HFFc6 (cell line): Measurements from ENCODE around the gene USP6NL. TPM values are rescaled to one million over a fixed set of nuclear protein-coding genes. Genes with fewer than 3 reads are reported as not detected.
A peak's percentile ranks its signal among the peaks of the same experiment; 100 is the strongest.

Experiments
- DNase-seq: peaks from one replicate; pipeline ENCODE4 v3.0.0-alpha.2; 2018
- H3K27ac Mint-ChIP-seq: 2 replicates; pipeline ENCODE4 v1.8.0; 2020; ENCODE audit warnings: mild to moderate bottlenecking, mixed read lengths
- H3K27me3 Mint-ChIP-seq: 2 replicates; pipeline ENCODE4 v1.8.0; 2021; ENCODE audit warnings: mild to moderate bottlenecking, moderate library complexity, mixed read lengths; ENCODE audit not compliant: insufficient read depth
- H3K36me3 Mint-ChIP-seq: 2 replicates; pipeline ENCODE4 v1.8.0; 2021; ENCODE audit warnings: low read depth, mixed read lengths
- H3K4me1 Mint-ChIP-seq: 2 replicates; pipeline ENCODE4 v1.8.0; 2020; ENCODE audit warnings: low read depth, mixed read lengths
- H3K4me3 Mint-ChIP-seq: 2 replicates; pipeline ENCODE4 v1.8.0; 2020; ENCODE audit warnings: mild to moderate bottlenecking, moderate library complexity, mixed read lengths
- H3K9me3 Mint-ChIP-seq: 2 replicates; pipeline ENCODE4 v1.8.0; 2020; ENCODE audit warnings: mild to moderate bottlenecking, mixed read lengths
- total RNA-seq, 6 experiments: library from RNA; stranded (reverse); fragmentation: NEBNext Ultra II Directional; extraction: Animal tissue kit (Norgen Biotek cat#: 25700); gene quantifications; 2 replicates in 1 of 6; 3 replicates in 5 of 6; pipeline ENCODE4 v1.2.3, GENCODE V29; 2021
- TF ChIP-seq, protein P1 (sequence below): fragments of 200-600 bp; sonication (generic); IDR thresholded peaks from 2 replicates; pipeline ENCODE4 v1.5.0; 2021; ENCODE audit warnings: antibody characterized with exemption, mild to moderate bottlenecking

USP6NL gene
- total RNA-seq, 6 experiments from 2014 or later: 9.8 to 13.3 (median 11.8) TPM

GRCh38 chr10:11516431-11516746 lies 95.1 kb downstream of the USP6NL start:
- no peak for DNase-seq
- Mint-ChIP-seq H3K4me1 (peaks cover 8% of the 10 kb centered on the region), H3K27ac (no peak overlapping the region), H3K9me3 (no peaks in the 10 kb centered on the region), H3K36me3 (no peaks in the 10 kb centered on the region), H3K4me3 (no peak overlapping the region), H3K27me3 (peaks cover under 1% of the 10 kb centered on the region; the same call in 1 of the 2 replicates)
- TF ChIP-seq, protein P1, sequence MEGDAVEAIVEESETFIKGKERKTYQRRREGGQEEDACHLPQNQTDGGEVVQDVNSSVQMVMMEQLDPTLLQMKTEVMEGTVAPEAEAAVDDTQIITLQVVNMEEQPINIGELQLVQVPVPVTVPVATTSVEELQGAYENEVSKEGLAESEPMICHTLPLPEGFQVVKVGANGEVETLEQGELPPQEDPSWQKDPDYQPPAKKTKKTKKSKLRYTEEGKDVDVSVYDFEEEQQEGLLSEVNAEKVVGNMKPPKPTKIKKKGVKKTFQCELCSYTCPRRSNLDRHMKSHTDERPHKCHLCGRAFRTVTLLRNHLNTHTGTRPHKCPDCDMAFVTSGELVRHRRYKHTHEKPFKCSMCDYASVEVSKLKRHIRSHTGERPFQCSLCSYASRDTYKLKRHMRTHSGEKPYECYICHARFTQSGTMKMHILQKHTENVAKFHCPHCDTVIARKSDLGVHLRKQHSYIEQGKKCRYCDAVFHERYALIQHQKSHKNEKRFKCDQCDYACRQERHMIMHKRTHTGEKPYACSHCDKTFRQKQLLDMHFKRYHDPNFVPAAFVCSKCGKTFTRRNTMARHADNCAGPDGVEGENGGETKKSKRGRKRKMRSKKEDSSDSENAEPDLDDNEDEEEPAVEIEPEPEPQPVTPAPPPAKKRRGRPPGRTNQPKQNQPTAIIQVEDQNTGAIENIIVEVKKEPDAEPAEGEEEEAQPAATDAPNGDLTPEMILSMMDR: no peak

- H3K27me3 Mint-ChIP-seq: no peaks in the 10 kb centered on the region
- H3K27ac Mint-ChIP-seq: no peak overlapping the region
- H3K9me3 Mint-ChIP-seq: no peaks in the 10 kb centered on the region
- TF ChIP-seq, protein P1: peak; percentile 90
- DNase-seq: peak; percentile 64
- H3K4me1 Mint-ChIP-seq: peaks cover 11% of the 10 kb centered on the region
- no peaks in the 10 kb centered on the region for H3K36me3 Mint-ChIP-seq
- no peak overlapping the region for H3K4me3 Mint-ChIP-seq
Observed at GRCh38 chr10:11515596-11516430, 95.6 kb downstream of the USP6NL start.

DNA sequence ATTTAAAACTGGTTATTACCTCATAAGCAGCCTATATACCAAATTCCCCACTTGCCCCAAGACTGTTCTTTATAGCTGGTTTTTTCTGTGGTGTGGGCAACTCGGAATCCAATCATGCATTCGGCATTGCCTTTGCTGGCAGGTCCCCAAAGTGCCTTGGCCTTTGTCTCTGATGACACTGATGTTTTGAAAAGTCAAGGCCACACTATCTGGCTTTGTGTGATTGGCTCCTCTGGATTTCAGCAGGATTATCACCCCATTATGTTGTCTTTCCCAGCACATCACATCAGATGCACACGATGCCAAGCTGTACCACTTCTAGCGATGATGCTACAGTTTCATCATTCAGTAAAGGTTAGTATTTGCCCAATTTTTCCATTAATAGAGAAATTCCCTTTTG lies 97.7 kb downstream of the USP6NL start:
- Mint-ChIP-seq H3K27ac (no peak overlapping the region), H3K27me3 (no peaks in the 10 kb centered on the region), H3K4me3 (no peak overlapping the region)

GRCh38 chr10:11512596-11512995 lies 98.9 kb downstream of the USP6NL start:
- Mint-ChIP-seq H3K27me3 (no peaks in the 10 kb centered on the region), H3K4me3 (no peak overlapping the region), H3K27ac (no peak overlapping the region), H3K4me1 (peaks cover 11% of the 10 kb centered on the region), H3K36me3 (no peaks in the 10 kb centered on the region), H3K9me3 (no peaks in the 10 kb centered on the region)
- DNase-seq: no peak
- TF ChIP-seq, protein P1: no peak

More for the DNA sequence above, 97.7 kb downstream of the USP6NL start:
- TF ChIP-seq, protein P1: no peak
- Mint-ChIP-seq H3K36me3 (no peaks in the 10 kb centered on the region), H3K9me3 (no peaks in the 10 kb centered on the region), H3K4me1 (peaks cover 11% of the 10 kb centered on the region)
- DNase-seq: no peak

DNA sequence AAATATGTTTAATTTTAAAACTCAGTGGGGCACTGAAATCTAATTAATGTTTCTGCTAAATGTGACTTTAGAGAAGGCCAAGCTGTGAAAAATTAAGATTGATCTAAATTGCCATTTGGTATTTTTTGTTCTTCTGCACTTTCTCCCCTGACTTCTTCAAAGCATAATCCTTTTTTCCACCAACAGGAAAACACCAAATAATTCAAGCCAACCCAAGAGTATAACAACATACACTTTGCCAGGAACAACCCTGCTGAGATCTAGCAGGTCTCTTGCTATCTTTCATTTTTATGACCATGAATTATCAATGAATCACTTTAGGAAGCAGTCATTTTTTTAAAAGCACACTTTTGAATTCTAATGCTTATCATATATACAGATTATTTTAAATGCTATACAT lies 100.1 kb downstream of the USP6NL start:
- Mint-ChIP-seq H3K4me3 (no peak overlapping the region), H3K9me3 (no peaks in the 10 kb centered on the region), H3K36me3 (no peaks in the 10 kb centered on the region), H3K4me1 (peaks cover 6% of the 10 kb centered on the region; the same call in 1 of the 2 replicates), H3K27ac (no peak overlapping the region), H3K27me3 (no peaks in the 10 kb centered on the region)
- DNase-seq: no peak
- TF ChIP-seq, protein P1: no peak
